ENCODE results near the gene THADA. TPM values are rescaled to one million over a fixed set of nuclear protein-coding genes. Genes with fewer than 3 reads are reported as not detected.

The THADA gene
- total and polyA plus RNA-seq, 8 donors, result 9.4 to 25.1 (median 18.2) TPM

DNA sequence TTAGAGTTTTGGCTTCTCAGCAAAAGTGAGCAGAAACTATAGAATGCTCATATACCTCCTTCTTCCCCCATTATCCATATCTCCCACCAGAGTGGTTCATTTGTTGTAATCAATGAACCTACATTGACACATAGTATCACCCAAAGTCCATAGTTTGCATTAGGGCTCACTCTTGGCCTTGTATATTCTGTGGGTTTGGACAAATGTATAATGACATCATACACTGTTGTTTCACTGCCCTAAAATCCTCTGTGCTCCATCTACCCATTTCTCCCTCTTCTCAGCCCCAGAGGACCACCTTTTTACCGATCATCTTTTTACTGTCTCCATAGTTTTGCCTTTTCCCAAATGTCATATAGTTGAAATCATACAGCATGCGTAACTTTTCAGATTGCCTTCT is 393.5 kb downstream of the THADA start:
- no peak for FAIRE-seq
- Histone ChIP-seq H3K36me3 (no peaks in the 10 kb centered on the region), H3K9me3 (no peaks in the 10 kb centered on the region), H3K27me3 (no peaks in the 10 kb centered on the region), H3K27ac (no peak overlapping the region), H3K4me1 (peaks cover 0 to 3% (median 0%) of the 10 kb centered on the region in 3 donors), H3K4me3 (no peak overlapping the region)
- intact Hi-C loops (cut with DNase I), result no loop called here
- DNase-seq, result no peak
- TF ChIP-seq, protein P1, sequence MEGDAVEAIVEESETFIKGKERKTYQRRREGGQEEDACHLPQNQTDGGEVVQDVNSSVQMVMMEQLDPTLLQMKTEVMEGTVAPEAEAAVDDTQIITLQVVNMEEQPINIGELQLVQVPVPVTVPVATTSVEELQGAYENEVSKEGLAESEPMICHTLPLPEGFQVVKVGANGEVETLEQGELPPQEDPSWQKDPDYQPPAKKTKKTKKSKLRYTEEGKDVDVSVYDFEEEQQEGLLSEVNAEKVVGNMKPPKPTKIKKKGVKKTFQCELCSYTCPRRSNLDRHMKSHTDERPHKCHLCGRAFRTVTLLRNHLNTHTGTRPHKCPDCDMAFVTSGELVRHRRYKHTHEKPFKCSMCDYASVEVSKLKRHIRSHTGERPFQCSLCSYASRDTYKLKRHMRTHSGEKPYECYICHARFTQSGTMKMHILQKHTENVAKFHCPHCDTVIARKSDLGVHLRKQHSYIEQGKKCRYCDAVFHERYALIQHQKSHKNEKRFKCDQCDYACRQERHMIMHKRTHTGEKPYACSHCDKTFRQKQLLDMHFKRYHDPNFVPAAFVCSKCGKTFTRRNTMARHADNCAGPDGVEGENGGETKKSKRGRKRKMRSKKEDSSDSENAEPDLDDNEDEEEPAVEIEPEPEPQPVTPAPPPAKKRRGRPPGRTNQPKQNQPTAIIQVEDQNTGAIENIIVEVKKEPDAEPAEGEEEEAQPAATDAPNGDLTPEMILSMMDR (IDR thresholded peaks at IDR 0.05), result no peak
- 60 to 72% methylated on average over 2 of the region's 2 CpGs for WGBS, 2 donors
- no peak for ATAC-seq

- Histone ChIP-seq H3K4me3 (no peak overlapping the region), H3K4me1 (peaks cover 0 to 3% (median 0%) of the 10 kb centered on the region in 3 donors), H3K27ac (no peak overlapping the region), H3K27me3 (no peaks in the 10 kb centered on the region), H3K36me3 (no peaks in the 10 kb centered on the region), H3K9me3 (no peaks in the 10 kb centered on the region)
- intact Hi-C loops (cut with DNase I), result no loop called here
- DNase-seq (peak in 1 of 6 donors; percentile 27), ATAC-seq (no peak), FAIRE-seq (no peak)
- TF ChIP-seq, protein P1 (IDR thresholded peaks at IDR 0.05), result no peak
- 73 to 82% methylated on average over 4 of the region's 4 CpGs for WGBS, 2 donors
Observed at GRCh38 chr2:43201497-43201896, 394.3 kb downstream of the THADA start.

- H3K27ac ChIP-seq, result peak overlapping the region in 1 of 4 donors; percentile 81
- peaks cover 0 to 3% (median 0%) of the 10 kb centered on the region in 3 donors for H3K4me1 ChIP-seq
- ATAC-seq, result no peak
- no peaks in the 10 kb centered on the region for H3K36me3 ChIP-seq
- WGBS, 2 donors, result 95 to 99% methylated on average over 7 of the region's 7 CpGs
- no peaks in the 10 kb centered on the region for H3K9me3 ChIP-seq
- no peak overlapping the region for H3K4me3 ChIP-seq
- FAIRE-seq, result no peak
- intact Hi-C loops (cut with DNase I), result no loop called here
- TF ChIP-seq, protein P1 (IDR thresholded peaks at IDR 0.05), result no peak
- no peaks in the 10 kb centered on the region for H3K27me3 ChIP-seq
- DNase-seq, result no peak
Observed at GRCh38 chr2:43201016-43201415, 394.8 kb downstream of the THADA start.

DNA sequence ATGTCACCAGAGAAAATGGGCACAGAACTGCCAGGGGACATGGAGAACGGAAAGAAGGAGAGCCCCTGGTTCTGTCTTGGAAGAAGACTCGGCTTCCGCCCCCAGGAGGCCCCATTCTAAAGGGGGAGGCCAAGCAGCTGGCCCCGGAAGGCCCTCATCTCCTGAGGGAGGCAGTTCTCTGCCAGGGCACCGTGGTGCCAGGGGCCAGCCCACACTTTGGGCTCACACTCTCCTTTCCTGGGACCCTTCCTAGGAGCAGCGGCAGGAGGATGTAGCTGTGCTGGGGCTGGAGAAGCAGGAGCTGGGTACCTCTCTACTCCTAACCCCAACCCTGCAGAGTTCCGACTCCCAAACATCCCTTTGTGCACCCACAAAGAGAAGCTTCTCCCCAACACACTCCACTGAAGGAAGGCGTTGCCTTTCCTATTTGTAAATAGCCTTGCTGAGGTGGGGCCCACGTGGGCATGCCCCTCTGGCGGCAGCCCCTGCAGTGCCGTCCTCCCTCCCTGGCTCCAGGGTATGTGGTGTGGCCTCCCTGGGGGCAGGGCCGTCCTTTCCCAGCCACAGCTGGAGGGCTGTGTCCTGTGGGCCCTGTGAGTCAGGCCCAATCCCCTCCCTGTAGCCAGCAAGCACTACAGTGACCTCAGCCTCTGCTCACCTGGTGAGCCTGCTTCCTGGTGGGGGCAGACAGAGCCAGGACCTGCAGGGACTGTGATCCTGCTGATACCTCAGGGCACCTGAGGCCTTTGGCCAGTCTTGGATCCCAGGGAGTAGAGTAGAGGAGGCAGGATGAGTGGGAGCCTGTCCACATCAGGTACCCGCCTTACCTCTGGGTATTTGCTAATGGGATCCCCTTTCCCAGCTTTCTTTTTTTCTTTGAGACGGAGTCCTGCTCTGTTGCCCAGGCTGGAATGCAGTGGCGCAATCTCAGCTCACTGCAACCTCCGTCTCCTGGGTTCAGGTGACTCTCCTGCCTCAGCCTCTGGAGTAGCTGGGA is 396.0 kb downstream of the THADA start:
- H3K4me1 ChIP-seq, result peaks cover 6 to 7% (median 6%) of the 10 kb centered on the region in 3 donors
- TF ChIP-seq, protein P1 (IDR thresholded peaks at IDR 0.05), result no peak
- 79 to 81% methylated on average over 16 of the region's 16 CpGs for WGBS, 2 donors
- FAIRE-seq, result no peak
- ATAC-seq, result peak; percentile 55 to 87 (median 80)
- DNase-seq, result peak in 5 of 6 donors; percentile 37 to 59 (median 53)
- no peak overlapping the region for H3K4me3 ChIP-seq
- no peaks in the 10 kb centered on the region for H3K9me3 ChIP-seq
- intact Hi-C loops (cut with DNase I), result no loop called here
- no peaks in the 10 kb centered on the region for H3K27me3 ChIP-seq
- H3K36me3 ChIP-seq, result no peaks in the 10 kb centered on the region
- peak overlapping the region in 3 of 4 donors; percentile 22 to 81 (median 78) for H3K27ac ChIP-seq

All from pancreas (tissue), 10 donors.